AG08395 (cell line): ENCODE measurements around the gene SLC39A1.
"Not testable (repeated sequence)": the region's sequence is repeated elsewhere in the genome, so short reads cannot be mapped to it uniquely, and the experiment has no call there.

Experiments used
- DNase-seq: peaks from one replicate; pipeline ENCODE4 v3.0.0; 2012; ENCODE audit warnings: mixed read lengths, low spot score

The SLC39A1 gene, protein sequence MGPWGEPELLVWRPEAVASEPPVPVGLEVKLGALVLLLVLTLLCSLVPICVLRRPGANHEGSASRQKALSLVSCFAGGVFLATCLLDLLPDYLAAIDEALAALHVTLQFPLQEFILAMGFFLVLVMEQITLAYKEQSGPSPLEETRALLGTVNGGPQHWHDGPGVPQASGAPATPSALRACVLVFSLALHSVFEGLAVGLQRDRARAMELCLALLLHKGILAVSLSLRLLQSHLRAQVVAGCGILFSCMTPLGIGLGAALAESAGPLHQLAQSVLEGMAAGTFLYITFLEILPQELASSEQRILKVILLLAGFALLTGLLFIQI

DNA sequence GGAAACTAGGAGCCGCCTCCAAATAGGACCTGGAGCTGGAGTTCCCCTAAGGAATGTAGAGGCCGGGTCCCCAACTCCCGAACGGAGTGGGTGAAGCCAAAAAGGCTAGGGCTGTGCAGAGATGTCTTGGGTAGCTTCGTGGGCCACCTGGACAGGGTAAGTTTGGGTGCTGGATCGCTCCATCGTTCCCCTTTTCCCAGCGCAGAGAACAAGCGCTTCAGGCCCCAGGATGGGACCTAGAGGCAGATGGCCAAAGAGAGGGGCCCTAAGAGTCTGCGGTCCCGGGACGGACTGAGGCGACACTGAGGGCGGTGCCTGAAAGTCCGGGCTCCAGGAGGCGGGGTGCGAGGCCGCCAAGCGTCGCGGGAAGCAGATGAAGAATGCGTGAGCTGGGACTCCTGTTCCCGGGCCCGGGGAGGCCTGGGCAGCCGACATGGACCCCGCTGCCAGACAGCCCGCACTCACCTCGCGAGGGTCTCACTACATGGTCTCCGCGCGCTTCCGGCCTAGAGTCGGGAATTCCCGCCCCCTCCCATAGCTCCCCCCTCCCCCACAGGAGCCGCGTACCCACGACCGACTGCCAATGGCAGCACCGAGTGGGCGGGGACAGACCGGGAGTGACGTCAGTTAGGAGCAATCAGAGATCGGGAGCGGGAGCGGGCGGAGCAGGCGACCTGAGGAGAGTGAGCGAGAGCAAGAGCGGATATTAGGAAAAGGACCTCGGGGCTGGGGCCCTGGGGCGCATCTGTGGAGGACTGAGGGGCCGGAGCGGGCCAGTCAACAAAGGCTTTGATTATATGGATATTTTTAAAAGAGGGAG is at the start of gene SLC39A1:
SLC39A1 (minus strand) TSS at position 508 of the 820 bp plus-strand sequence. CDS start 822 bp downstream, outside the sequence.
- DNase-seq, result peak; percentile 95

DNA sequence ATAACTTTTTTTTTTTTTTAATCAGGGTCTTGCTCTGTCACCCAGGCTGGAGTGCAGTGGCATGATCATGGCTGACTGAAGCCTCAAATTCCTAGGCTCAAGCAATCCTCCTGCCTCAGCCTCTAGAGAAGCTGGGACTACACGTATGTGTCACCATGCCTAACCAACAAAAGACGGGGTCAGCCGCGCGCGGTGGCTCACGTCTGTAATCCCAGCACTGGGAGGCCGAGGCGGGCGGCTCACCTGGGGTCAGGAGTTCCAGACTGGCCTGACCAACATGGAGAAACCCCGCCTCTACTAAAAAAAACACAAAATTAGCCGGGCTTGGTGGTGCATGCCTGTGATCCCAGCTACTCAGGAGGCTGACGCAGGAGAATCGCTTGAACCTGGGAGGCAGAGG is 49.2 kb upstream of the SLC39A1 start:
- DNase-seq, result not testable (repeated sequence)

DNA sequence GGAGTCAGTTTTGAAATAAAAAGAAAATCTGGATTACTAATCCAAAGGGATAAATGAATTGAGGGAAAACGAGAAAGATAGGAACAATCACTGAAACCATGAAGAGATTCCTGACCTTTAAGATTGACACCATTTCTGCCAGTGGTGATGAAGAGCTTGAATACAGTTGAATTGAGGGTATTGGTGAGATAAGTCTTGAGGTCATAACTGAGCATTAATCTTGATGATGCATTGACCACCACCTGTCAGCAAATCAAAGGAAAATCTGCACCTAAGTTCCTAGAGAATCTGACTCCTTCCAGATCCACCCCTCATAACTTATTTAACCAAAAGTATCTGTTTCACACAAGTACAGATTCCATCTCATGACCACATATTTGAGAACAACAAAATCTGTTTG is 48.8 kb upstream of the SLC39A1 start:
- DNase-seq, result no peak

DNA sequence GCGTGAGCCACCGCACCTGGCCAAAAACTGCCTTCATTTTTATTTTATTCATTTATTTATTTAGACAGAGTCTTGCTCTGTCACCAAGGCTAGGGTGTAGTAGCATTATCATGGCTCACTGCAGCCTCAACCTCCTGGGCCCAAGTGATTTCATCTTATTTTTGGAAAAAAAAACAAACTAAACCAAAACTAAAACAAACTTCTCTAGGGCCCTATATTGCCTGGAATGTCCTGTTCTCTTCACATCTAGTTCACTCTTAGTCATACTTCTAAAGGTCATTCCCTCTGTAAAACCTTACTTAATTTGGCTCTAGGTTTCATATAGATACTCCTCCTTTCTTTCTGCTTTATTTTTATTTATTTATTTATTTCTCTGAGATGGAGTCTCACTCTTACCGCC is 42.8 kb upstream of the SLC39A1 start:
- DNase-seq, result no peak

DNA sequence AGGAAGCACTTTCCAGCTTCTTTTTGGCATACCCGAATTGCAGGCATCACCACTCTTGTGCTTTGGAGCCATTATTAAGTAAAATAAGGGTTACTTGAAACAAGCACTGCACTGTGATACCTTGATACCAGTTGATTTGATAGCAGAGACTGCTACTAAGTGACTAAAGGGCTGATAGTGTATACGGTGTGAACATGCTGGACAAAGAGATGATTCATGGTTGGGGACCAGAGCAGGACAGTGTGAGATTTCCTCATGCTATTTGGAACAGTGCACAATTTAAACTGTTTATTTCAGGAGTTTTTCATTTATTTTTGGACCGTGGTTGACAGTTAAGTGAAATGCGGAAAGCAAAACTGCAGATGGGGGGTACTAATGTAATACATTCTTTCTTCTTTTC is 37.1 kb upstream of the SLC39A1 start:
- no peak for DNase-seq

DNA sequence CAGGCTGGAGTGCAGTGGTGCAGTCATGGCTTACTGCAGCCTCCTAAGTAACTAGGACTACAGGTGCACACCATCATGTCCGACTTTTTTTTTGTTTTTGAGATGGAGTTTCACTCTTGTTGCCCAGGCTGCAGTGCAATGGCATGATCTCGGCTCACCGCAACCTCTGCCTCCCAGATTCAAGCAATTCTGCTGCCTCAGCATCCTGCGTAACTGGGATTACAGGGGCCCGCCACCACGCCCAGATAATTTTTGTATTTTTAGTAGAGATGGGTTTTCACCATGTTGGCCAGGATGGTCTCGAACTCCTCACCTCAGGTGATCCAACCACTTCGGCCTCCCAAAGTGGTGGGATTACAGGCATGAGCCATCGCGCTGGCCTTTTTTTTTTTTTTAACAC is 33.5 kb upstream of the SLC39A1 start:
- DNase-seq, result not testable (repeated sequence)

DNA sequence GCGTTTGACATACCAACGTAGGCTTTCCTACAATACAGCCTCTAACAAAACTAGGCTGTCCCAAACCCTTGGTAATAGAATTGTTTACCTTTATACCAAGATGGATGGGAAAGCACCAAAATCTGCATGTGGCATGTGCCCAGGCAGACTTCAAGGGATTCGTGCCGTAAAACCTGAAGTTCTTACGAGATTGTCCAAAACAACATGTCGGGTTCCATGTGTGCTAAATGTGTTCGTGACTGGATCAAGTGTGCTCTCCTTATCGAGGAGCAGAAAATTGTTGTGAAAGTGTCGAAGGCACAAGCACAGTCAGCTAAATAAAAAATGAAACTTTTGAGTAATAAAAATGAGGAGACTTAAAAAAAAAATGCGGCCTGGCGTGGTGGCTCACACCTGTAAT is 32.3 kb upstream of the SLC39A1 start:
- DNase-seq, result no peak

DNA sequence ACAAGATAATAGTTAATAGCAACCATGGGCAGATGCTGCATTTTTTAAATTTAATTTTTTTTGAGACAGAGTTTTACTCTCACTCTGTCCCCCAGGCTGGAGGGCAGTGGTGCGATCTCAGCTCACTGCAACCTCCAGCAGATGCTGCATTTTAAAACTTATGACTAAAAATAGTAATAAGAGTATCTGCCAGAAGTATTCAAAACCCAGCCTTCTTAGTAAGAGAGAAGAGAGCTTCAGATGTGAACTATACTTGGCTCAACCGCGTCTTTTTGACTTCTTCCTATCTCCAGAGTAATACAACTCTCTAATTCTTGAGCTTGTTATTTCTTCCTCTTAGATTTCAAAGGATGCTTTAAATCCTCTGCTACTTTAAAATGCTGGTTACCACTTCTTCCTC is 31.9 kb upstream of the SLC39A1 start:
- DNase-seq, result no peak

DNA sequence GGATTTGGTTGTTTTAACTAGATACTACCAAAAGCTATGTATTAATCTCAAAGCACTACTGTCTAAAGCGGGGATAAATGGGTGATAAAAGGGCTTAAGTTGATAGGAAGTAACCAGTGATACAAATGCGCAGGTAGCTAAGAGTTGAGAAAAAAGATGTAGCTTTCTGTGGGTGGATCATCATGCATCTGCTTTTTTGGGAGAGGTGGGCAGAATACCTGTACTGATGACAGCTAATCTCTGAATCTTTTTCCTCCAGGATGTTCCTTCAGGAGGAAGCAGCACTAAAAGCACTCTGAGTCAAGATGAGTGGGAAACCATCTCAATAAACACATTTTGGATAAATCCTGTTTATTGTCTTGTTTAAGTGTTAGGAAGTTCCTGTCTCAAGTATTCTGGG is 28.5 kb upstream of the SLC39A1 start:
- no peak for DNase-seq

DNA sequence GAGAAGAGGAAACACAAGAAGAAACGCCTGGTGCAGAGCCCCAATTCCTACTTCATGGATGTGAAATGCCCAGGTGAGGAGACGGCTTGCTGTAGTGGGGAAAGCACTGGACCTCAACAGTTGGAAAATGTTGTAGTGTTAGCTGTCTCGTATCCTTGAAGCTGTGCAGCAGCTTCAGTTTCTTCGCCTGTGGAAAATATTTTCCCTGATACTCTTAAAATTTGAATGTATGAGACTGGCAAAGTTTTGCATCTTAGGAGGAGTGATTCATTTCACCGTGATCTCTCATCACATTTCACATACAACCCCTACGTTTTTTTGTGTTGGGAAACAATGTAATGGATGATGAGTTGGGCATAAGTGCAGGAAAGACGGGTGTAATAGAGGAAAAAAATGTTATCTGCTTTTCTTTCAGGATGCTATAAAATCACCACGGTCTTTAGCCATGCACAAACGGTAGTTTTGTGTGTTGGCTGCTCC is 27.9 kb upstream of the SLC39A1 start:
- DNase-seq, result no peak

DNA sequence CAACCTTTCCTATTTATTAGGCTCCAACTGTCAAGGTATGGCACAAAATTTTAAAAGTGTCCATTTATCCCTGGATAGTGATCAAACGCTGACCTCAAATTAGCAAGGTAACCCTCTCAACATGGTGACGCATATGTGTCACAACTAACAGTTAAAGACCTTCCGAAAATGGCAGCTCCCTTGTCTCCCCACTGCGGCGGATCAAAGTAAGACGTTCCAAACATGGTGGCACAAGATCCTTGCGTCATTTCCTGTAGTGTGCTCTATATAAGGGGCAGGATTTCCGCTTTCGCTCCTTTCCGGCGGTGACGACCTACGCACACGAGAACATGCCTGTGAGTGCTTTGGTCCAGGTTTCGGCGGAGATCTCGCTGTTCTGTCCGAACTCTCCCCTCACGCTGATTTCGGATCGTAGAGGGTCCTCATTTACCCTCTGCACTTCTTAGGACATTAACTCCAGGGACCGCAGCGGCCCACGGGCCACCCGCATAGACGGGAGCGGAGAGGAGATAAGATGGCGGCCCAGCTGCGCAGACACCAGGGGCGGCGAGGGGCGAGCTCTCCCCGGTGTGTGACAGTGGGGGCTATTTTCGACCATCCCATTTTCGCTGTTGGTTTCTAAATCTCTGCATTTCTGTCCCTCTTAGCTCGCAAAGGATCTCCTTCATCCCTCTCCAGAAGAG is 27.3 kb upstream of the SLC39A1 start, which contains the start of gene RPS27:
RPS27 (plus strand) TSS at position 295 of the 683 bp plus-strand sequence; CDS start at position 330, 35 bp downstream.
- DNase-seq, result peak; percentile 97

DNA sequence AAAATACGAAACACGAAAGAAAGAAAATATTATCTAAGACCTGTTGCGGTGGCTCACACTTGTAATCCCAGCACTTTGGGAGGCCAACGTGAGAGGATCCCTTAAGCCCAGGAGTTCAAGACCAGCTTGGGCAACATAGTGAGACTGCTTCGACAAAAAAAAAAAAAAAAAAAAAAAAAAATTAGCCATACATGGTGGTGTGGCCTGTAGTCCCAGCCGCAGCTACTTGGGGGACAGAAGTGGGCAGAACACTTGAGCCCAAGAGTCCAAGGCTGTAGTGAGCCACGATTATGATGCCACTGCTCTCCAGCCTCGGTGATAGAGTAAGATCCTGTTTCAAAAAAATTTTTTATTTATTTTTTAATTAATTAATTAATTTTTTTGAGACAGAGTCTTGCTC is 24.3 kb upstream of the SLC39A1 start:
- DNase-seq, result no peak

DNA sequence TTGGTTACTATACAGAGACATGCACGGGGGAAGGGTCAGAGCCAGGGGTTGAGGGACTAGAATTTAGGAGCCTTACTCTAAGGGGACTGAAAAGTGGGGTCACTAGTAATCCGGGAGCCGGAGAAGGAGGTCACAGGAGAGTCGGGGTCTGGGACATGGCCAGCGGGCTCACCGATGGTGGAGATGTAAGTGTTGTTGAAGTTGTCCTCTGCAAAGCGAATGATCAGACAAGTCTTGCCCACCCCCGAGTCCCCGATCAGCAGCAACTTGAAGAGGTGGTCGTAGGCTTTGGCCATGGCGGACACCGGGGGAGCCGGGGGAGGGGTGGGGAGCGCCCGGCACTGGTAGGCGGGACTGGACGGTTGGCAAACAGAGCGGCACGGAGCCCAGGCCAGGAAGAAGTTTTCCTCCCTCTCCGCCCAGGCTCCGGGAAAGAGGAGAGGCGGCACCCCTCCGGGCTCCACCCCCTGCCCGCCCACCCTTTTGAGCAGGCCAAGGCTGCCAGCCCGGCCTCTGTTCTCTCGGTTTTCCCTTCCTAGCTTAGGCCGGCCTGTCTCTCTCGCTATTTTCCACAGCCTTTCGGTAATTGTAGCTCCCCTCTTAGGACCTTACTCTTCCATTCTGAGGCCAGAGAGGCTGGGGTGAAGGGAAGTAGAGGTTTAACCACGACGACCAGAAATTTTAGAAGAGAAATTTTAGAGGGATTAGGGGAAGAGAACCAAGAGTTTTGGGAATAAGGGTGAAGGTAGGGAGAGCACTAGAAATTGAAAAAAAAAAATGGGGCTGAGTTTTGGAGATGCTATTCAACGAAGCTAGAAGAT is 22.8 kb upstream of the SLC39A1 start, which contains the start of gene RAB13:
RAB13 (minus strand) TSS at position 399 of the 821 bp plus-strand sequence; CDS start at position 296, 103 bp downstream.
- DNase-seq, result peak; percentile 95

DNA sequence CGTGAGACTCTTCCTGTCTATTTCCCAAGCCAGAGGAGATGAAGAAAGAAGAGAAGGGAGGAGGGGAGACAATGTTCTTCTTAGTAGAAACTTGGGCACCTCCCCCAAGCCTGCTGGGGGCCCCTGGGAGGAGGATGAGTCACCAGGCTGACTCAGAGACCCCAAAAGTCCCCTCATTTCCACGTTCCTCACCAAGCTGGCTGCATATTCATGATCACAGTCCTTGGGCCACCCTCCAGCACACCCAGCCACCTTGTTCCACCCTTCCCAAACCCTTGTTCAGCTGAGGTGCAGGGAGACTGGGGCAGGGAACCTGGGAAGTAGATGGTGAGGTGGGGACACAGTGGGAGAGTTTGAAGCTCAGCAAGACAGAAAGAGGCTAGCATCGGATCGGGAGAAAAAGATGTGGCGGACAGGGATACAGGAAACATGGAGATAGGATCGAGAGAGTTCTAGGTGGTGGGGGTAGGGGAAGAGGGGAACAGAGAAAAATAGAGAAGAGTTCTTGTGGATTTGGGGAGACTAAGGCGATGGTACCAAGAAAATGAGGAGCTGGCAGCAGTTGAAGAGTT is 22.1 kb upstream of the SLC39A1 start:
- DNase-seq, result peak; percentile 67

DNA sequence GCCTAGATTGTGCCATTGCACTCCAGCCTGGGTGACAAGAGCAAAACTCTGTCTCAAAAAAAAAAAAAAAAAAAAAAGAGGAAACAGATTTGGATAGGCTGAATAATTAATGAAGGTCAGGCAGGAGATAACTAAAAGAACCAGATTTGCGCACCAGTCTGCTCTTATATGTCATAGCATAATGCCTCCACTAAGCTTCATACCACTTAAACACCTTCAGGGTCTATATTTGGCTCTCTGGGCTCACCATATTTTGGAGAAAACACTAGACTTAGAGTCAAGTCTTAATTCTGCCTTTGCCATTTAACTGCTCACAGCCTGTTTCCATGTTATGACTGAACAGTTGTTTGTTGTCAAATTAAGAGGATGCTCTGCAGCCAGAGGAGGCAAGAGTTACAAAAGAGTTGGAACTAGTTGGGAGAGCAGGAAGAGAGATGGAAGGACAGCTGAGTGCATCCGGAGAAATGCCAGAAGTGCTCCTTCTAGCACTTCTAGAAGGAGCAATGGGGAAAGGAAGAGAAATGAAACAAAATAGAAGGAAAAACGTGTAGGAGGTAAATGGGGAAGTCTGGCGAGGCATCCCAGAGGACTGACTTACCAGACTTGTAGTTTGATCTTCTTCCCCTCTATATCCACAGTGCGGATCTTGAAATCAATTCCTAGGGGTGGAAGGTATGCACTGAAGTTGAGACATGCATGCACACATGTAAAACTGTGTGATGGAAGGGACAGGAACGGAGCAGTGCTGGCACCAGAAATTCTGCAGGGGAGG is 21.0 kb upstream of the SLC39A1 start:
- no peak for DNase-seq

DNA sequence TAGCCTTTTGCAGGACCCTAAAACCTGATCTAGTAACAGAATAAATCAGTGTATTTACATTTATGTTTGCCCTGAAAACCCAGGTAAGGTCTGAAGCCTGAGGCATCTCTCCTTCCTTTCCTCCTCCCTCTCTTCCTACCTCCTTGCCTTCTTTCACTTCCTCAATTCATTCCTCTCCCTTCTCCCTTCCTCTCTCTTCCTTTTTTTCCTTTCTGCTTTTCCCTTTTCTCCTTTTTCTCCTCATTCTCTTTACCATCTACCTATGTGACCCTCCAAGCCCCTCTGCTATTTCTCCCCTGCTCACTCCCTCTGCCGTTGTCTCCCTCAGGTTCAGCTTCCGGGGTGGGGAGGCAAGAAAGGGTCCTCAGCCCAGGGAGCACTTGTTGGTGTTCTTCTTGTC is 18.4 kb upstream of the SLC39A1 start:
- not testable (repeated sequence) for DNase-seq

DNA sequence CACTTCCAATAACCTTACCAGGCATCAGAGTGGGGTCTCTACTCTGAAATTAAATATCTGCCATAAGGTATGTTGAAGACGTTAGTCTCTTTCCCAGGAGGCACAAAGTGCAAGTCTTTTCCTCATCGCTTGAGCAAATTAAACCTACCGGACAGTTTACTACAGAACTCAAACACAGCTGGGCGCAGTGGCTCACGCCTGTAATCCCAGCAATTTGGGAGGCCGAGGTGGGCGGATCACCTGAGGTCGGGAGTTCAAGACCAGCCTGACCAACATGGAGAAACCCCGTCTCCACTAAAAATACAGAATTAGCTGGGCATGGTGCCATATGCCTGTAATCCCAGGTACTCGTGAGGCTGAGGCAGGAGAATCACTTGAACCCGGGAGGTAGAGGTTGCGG is 15.8 kb upstream of the SLC39A1 start:
- DNase-seq, result not testable (repeated sequence)

DNA sequence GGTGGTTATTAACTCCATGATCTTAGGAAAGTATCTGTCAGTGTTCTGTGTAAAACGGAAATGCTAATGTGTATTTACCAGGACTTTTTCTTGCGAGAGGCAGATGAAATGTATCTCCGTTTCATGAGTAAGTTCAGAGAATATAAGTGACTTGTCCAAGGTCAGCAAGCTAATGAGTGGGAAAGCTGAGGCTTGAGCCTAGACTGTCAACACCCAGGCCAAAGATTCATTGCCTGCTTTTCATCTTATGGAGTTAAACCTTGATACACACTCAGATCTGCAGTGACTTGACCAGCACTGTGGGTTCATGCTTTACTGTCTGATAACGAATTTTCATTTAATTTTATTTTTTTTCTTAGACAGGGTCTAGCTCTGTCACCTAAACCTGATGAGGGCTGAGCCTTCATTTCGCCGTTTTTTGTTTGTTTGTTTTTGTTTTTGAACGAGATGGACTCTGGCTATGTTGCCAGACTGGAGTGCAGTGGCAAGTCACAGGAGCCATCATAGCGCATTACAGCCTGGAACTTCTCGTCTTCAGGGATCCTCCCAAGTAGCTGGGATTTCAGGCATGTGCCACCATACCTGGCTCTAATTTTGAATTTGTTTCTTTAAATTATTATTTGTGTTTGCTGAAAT is 15.1 kb upstream of the SLC39A1 start:
- DNase-seq, result no peak
